ENCODE measurements around the gene SAMHD1. TPM values are rescaled to one million over a fixed set of nuclear protein-coding genes. Genes with fewer than 3 reads are reported as not detected.

Gene SAMHD1
- total and polyA plus RNA-seq, 2 donors (not counting 1 experiment from before 2014, with no cell fraction given), result 7.9 to 12.8 TPM

DNA sequence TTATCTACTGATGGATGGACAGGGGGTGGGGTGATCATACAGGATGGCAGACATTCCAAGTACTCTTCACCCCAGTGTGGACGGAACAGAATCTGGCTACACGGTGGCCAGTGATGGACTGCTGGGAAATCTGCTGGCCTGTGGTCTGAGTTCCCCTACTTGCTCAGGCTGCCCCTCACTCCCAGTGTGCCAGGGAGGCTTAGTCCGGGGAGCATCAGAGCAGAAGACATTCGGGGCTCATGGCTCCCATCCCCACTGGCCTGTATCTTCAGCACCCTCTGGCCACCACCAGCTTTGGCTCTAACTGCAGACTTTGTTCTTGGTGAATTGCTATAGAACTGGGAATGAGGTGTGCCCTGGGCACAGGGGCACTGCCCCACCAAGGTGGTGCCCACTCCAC lies 60.3 kb downstream of the SAMHD1 start:
- H3K9me3 ChIP-seq (ENCODE audit: control extremely low read depth in 1 of 3, control insufficient read depth in 2 of 3, insufficient read depth in 1 of 3, low read length in 2 of 3), result no peaks in the 10 kb centered on the region
- H3K4me3 ChIP-seq (ENCODE audit: control extremely low read depth in 1 of 5, extremely low read depth in 1 of 5, insufficient read depth in 1 of 5, low read depth in 2 of 5, low read length in 4 of 5), result no peak overlapping the region
- ATAC-seq (ENCODE audit: low read depth), result no peak
- intact Hi-C loops (cut with micrococcal nuclease), result no loop called here
- H3K79me2 ChIP-seq (ENCODE audit: control insufficient read depth, insufficient read depth, low read length), result no peaks in the 10 kb centered on the region
- Mint-ChIP-seq H3K9me3 (ENCODE audit: insufficient read depth) (no peaks in the 10 kb centered on the region), H3K27me3 (no peaks in the 10 kb centered on the region), H3K4me1 (peaks cover 8% of the 10 kb centered on the region), H3K27ac (no peak overlapping the region), H3K4me3 (no peak overlapping the region)
- DNase-seq, result no peak
- H3K27me3 ChIP-seq (replicated peaks in 1 of 4; ENCODE audit: control extremely low read depth in 1 of 4, control insufficient read depth in 3 of 4, insufficient read depth in 4 of 4, low read length in 3 of 4), result no peaks in the 10 kb centered on the region
- H2AFZ ChIP-seq (ENCODE audit: insufficient read depth, low read depth, low read length, poor library complexity, severe bottlenecking), result no peak overlapping the region
- H3K36me3 ChIP-seq (replicated peaks in 1 of 2; ENCODE audit: control extremely low read depth in 1 of 2, control insufficient read depth in 1 of 2, extremely low read depth in 1 of 2, insufficient read depth in 2 of 2, low read length in 1 of 2), result peaks cover 1 to 12% of the 10 kb centered on the region in 2 experiments
- H3K4me1 ChIP-seq (ENCODE audit: control insufficient read depth in 2 of 2, insufficient read depth in 2 of 2, low read length in 2 of 2), result peaks cover 4 to 8% of the 10 kb centered on the region in 2 donors
- CTCF ChIA-PET, result interaction anchor here (1.1 to 2.3 kb wide), 3 partner anchors 9 to 99 kb away, joined by 3 to 7 read pairs (median 6); no protein-coding TSS in a partner anchor
- no peak overlapping the region for H3K27ac ChIP-seq (ENCODE audit: low read length in 2 of 2)
- no peak overlapping the region for H3K4me2 ChIP-seq (replicated peaks; ENCODE audit: low read depth, low read length, poor library complexity, severe bottlenecking)
- H3K9ac ChIP-seq (ENCODE audit: low read length), result no peak overlapping the region
- no peaks in the 10 kb centered on the region for H4K20me1 ChIP-seq (ENCODE audit: control insufficient read depth, insufficient read depth, low read length, poor library complexity, severe bottlenecking)
- POLR2A ChIA-PET, result no interaction called here
- 100% methylated on average over 4 of the region's 4 CpGs for WGBS (ENCODE audit: insufficient coverage)
- no peak for TF ChIP-seq EZH2 (IDR thresholded peaks at IDR 0.05; ENCODE audit: borderline replicate concordance, insufficient read depth, low read depth, low read length, poor library complexity, severe bottlenecking)
- no peak for TF ChIP-seq CTCF (IDR thresholded peaks at IDR 0.05)

GRCh38 chr20:36890586-36890985 lies 60.9 kb downstream of the SAMHD1 start:
- ATAC-seq (ENCODE audit: low read depth), result no peak
- Mint-ChIP-seq H3K9me3 (ENCODE audit: insufficient read depth) (no peaks in the 10 kb centered on the region), H3K4me3 (no peak overlapping the region), H3K27me3 (no peaks in the 10 kb centered on the region), H3K4me1 (peaks cover 8% of the 10 kb centered on the region), H3K27ac (no peak overlapping the region)
- Histone ChIP-seq H3K27me3 (replicated peaks in 1 of 4; ENCODE audit: control extremely low read depth in 1 of 4, control insufficient read depth in 3 of 4, insufficient read depth in 4 of 4, low read length in 3 of 4) (no peaks in the 10 kb centered on the region), H3K79me2 (ENCODE audit: control insufficient read depth, insufficient read depth, low read length) (no peaks in the 10 kb centered on the region), H3K4me3 (ENCODE audit: control extremely low read depth in 1 of 5, extremely low read depth in 1 of 5, insufficient read depth in 1 of 5, low read depth in 2 of 5, low read length in 4 of 5) (no peak overlapping the region), H3K9ac (ENCODE audit: low read length) (no peak overlapping the region), H3K36me3 (replicated peaks in 1 of 2; ENCODE audit: control extremely low read depth in 1 of 2, control insufficient read depth in 1 of 2, extremely low read depth in 1 of 2, insufficient read depth in 2 of 2, low read length in 1 of 2) (peaks cover 1 to 12% of the 10 kb centered on the region in 2 experiments), H2AFZ (ENCODE audit: insufficient read depth, low read depth, low read length, poor library complexity, severe bottlenecking) (no peak overlapping the region), H3K9me3 (ENCODE audit: control extremely low read depth in 1 of 3, control insufficient read depth in 2 of 3, insufficient read depth in 1 of 3, low read length in 2 of 3) (no peaks in the 10 kb centered on the region), H3K4me2 (replicated peaks; ENCODE audit: low read depth, low read length, poor library complexity, severe bottlenecking) (no peak overlapping the region), H3K4me1 (ENCODE audit: control insufficient read depth in 2 of 2, insufficient read depth in 2 of 2, low read length in 2 of 2) (peaks cover 4 to 8% of the 10 kb centered on the region in 2 donors), H3K27ac (ENCODE audit: low read length in 2 of 2) (no peak overlapping the region), H4K20me1 (ENCODE audit: control insufficient read depth, insufficient read depth, low read length, poor library complexity, severe bottlenecking) (no peaks in the 10 kb centered on the region)
- no peak for TF ChIP-seq EZH2 (IDR thresholded peaks at IDR 0.05; ENCODE audit: borderline replicate concordance, insufficient read depth, low read depth, low read length, poor library complexity, severe bottlenecking)
- TF ChIP-seq CTCF (IDR thresholded peaks at IDR 0.05), result no peak
- DNase-seq, result no peak
- intact Hi-C loops (cut with micrococcal nuclease), result no loop called here
- ChIA-PET CTCF (interaction anchor here (2.3 to 5.4 kb wide), 2 partner anchors 98 to 278 kb away, joined by 6 to 53 read pairs; no protein-coding TSS in a partner anchor), POLR2A (no interaction called here)
- WGBS (ENCODE audit: insufficient coverage), result 97% methylated on average over 8 of the region's 9 CpGs
